ENCODE results near the gene NAA40.

DNA sequence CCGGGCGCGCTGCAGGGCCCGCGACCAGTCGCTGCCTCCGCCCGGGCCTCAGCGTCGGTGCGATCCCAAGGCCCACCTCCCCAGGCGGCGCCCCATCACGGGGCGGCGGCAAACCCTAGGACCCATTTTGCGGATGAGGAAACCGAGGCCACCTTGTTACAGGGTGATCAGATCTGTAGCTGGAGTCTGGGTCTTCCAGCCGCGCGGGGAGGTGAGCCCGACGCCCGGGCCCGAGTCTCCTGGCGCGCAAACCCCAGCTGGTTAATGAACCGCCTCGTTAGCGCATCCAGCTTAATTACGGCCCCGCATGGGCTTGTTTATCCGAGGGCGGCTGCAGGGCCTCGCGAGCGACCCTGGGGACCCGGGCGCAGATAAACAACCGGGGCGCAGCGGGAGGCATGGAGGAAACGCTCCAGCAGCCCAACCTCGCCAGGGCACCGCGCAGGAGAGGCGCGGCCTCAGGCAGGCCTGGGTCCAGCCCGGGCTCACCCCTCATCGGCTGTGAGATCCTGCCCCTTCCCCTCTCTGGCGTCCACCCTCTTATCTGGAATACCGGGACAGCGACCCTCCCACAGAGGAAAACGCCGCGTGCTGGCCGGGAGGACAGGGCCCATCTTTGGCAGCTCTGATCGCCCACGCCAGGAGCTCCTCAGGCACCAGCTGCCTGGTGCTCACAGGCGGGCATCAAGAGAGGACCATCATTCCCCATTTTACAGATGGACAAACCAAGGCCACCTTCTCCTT lies 62.1 kb downstream of the NAA40 start:
- TF ChIP-seq, protein P1, sequence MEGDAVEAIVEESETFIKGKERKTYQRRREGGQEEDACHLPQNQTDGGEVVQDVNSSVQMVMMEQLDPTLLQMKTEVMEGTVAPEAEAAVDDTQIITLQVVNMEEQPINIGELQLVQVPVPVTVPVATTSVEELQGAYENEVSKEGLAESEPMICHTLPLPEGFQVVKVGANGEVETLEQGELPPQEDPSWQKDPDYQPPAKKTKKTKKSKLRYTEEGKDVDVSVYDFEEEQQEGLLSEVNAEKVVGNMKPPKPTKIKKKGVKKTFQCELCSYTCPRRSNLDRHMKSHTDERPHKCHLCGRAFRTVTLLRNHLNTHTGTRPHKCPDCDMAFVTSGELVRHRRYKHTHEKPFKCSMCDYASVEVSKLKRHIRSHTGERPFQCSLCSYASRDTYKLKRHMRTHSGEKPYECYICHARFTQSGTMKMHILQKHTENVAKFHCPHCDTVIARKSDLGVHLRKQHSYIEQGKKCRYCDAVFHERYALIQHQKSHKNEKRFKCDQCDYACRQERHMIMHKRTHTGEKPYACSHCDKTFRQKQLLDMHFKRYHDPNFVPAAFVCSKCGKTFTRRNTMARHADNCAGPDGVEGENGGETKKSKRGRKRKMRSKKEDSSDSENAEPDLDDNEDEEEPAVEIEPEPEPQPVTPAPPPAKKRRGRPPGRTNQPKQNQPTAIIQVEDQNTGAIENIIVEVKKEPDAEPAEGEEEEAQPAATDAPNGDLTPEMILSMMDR (IDR thresholded peaks at IDR 0.05; ENCODE audit: insufficient read depth, low read length), result no peak
- TF ChIP-seq POLR2AphosphoS5 (IDR thresholded peaks at IDR 0.05; ENCODE audit: low read depth) (no peak), GABPA (IDR thresholded peaks at IDR 0.05; ENCODE audit: low read depth) (no peak), SPI1 (IDR thresholded peaks at IDR 0.05; ENCODE audit: borderline replicate concordance, low read depth) (no peak)
- TF ChIP-seq, protein P2, sequence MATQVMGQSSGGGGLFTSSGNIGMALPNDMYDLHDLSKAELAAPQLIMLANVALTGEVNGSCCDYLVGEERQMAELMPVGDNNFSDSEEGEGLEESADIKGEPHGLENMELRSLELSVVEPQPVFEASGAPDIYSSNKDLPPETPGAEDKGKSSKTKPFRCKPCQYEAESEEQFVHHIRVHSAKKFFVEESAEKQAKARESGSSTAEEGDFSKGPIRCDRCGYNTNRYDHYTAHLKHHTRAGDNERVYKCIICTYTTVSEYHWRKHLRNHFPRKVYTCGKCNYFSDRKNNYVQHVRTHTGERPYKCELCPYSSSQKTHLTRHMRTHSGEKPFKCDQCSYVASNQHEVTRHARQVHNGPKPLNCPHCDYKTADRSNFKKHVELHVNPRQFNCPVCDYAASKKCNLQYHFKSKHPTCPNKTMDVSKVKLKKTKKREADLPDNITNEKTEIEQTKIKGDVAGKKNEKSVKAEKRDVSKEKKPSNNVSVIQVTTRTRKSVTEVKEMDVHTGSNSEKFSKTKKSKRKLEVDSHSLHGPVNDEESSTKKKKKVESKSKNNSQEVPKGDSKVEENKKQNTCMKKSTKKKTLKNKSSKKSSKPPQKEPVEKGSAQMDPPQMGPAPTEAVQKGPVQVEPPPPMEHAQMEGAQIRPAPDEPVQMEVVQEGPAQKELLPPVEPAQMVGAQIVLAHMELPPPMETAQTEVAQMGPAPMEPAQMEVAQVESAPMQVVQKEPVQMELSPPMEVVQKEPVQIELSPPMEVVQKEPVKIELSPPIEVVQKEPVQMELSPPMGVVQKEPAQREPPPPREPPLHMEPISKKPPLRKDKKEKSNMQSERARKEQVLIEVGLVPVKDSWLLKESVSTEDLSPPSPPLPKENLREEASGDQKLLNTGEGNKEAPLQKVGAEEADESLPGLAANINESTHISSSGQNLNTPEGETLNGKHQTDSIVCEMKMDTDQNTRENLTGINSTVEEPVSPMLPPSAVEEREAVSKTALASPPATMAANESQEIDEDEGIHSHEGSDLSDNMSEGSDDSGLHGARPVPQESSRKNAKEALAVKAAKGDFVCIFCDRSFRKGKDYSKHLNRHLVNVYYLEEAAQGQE (IDR thresholded peaks at IDR 0.05; ENCODE audit: insufficient replicate concordance, low read depth), result no peak

All from HL-60 (cell line).